K562 treated with DMSO at 1 percent for 48 hours (cell line): Measurements from ENCODE around the gene RUVBL1. TPM values are rescaled to one million over a fixed set of nuclear protein-coding genes. Genes with fewer than 3 reads are reported as not detected.

Source experiments
- total RNA-seq: library from RNA; unstranded; fragments of 300-600 nt; gene quantifications from 2 replicates; pipeline ENCODE4 v1.2.3, GENCODE V29; 2022; ENCODE audit warnings: low replicate concordance; ENCODE audit errors: extremely low read depth

Gene RUVBL1
- total RNA-seq, result not detected in 2 replicates

GRCh38 chr3:128123538-128124368 is at the start of gene RUVBL1:
TSS of gene RUVBL1 (minus strand) at chr3:128123812. CDS start at chr3:128123724, 88 bp downstream.

GRCh38 chr3:128153156-128154041 is 29.8 kb upstream of the RUVBL1 start, which contains the start of gene EEFSEC:
TSS of gene EEFSEC (plus strand) at chr3:128153481. CDS start at chr3:128153508, 27 bp downstream.

GRCh38 chr3:128051837-128052594 is 71.6 kb downstream of the RUVBL1 start, which contains the start of gene SEC61A1:
TSS of gene SEC61A1 (plus strand) at chr3:128052437. CDS start at chr3:128052553, 116 bp downstream.

Other genes with a start within 250 kb of the RUVBL1 start
- gene KBTBD12, start 208.6 kb downstream of the RUVBL1 start, total RNA-seq, result not detected in 2 replicates
- not detected in 2 replicates for gene SEC61A1, start 71.4 kb downstream of the RUVBL1 start, total RNA-seq
- gene EEFSEC, start 29.7 kb upstream of the RUVBL1 start, total RNA-seq, result not detected in 2 replicates